ENCODE results near the gene TRIO.

DNA sequence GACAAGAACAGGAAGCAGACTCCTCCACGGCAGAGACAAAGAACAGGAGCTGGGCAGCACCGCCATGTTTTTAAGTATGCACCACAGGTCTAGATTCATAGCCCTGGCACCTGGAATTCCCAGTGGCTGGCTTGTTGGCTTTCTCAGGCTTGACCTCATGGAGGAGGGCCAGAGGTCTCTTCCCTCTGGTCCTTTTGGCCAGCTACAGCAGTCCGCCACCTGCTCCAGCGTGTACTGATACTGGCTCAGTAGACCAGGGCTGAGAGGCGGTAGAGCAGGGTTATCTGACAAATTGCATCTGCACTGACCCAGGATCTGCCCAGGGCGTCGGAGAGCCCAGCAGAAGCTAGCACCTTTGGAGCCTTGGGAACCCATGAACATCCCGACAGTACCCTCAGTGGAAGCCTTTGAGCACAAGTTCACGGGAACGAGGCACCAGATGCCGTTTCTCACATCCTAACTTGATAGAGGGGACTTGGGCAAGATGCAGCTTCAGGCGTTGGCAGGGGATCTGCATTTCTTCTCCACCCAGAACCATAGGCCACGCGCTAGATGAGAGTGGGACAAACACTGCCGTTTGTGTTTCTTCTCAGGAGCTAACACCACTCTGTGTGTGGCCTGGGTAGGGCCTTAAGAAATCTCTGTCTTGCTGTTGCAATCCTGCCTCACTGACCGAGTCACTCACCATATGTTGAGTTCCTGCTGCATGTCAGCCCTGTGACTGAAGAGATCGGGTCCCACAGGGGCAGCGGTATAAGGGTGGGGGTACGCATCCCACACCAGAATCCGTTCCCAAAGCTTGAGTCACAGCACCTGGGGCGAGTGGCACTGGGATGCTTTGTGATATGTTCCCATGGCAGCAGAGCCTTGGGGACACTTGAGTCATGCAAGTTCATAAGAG is 348.1 kb downstream of the TRIO start:
- TF ChIP-seq, protein P1, sequence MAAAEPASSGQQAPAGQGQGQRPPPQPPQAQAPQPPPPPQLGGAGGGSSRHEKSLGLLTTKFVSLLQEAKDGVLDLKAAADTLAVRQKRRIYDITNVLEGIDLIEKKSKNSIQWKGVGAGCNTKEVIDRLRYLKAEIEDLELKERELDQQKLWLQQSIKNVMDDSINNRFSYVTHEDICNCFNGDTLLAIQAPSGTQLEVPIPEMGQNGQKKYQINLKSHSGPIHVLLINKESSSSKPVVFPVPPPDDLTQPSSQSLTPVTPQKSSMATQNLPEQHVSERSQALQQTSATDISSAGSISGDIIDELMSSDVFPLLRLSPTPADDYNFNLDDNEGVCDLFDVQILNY (CRISPR knock-in tag; IDR thresholded peaks at IDR 0.05) = no peak
- TF ChIP-seq, protein P2, sequence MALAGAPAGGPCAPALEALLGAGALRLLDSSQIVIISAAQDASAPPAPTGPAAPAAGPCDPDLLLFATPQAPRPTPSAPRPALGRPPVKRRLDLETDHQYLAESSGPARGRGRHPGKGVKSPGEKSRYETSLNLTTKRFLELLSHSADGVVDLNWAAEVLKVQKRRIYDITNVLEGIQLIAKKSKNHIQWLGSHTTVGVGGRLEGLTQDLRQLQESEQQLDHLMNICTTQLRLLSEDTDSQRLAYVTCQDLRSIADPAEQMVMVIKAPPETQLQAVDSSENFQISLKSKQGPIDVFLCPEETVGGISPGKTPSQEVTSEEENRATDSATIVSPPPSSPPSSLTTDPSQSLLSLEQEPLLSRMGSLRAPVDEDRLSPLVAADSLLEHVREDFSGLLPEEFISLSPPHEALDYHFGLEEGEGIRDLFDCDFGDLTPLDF (CRISPR knock-in tag; IDR thresholded peaks at IDR 0.05) = no peak
- TF ChIP-seq, protein P3, sequence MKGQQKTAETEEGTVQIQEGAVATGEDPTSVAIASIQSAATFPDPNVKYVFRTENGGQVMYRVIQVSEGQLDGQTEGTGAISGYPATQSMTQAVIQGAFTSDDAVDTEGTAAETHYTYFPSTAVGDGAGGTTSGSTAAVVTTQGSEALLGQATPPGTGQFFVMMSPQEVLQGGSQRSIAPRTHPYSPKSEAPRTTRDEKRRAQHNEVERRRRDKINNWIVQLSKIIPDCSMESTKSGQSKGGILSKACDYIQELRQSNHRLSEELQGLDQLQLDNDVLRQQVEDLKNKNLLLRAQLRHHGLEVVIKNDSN (CRISPR knock-in tag; IDR thresholded peaks at IDR 0.05) = no peak
- no peak for TF ChIP-seq NR3C1 (CRISPR knock-in tag; conservative IDR thresholded peaks at IDR 0.05; ENCODE audit: low read depth)
- TF ChIP-seq FOXK1 (CRISPR knock-in tag; IDR thresholded peaks at IDR 0.05) = no peak
- TF ChIP-seq GTF2I (CRISPR knock-in tag; conservative IDR thresholded peaks at IDR 0.05) = no peak
